Transverse colon (tissue), 4 donors: ENCODE measurements around the gene SLAMF1. TPM values are rescaled to one million over a fixed set of nuclear protein-coding genes. Genes with fewer than 3 reads are reported as not detected.
A peak's percentile ranks its signal among the peaks of the same experiment; 100 is the strongest.

Experiments used
- DNase-seq: peaks from one replicate; pipeline ENCODE4 v3.0.0-alpha.2; 2019
- H3K27ac ChIP-seq, 4 donors: fragments of 200-600 bp; sonication (generic); 2 replicates each; pipeline ENCODE4 v1.5.1; 2016 to 2018; ENCODE audit warnings: inconsistent platforms in 4 of 4
- H3K27me3 ChIP-seq: fragments of 200-600 bp; sonication (generic); 2 replicates; pipeline ENCODE4 v1.5.1; 2017; ENCODE audit warnings: inconsistent platforms
- H3K36me3 ChIP-seq, 4 donors: fragments of 200-600 bp; sonication (generic); 2 replicates each; pipeline ENCODE4 v1.5.1; 2017 to 2019; ENCODE audit warnings: inconsistent platforms in 4 of 4
- H3K4me1 ChIP-seq, 4 donors: fragments of 200-600 bp; sonication (generic); 2 replicates each; pipeline ENCODE4 v1.5.1; 2017 to 2020; ENCODE audit warnings: inconsistent platforms in 4 of 4
- H3K4me3 ChIP-seq, 4 donors: fragments of 200-600 bp; sonication (generic); 1 replicate in 1 of 4; 2 replicates in 3 of 4; pipeline versions ENCODE4 v1.5.1 to v1.6.1; 2017 to 2019; ENCODE audit warnings: inconsistent platforms in 4 of 4
- H3K9me3 ChIP-seq, 2 donors: fragments of 200-600 bp; sonication (generic); 2 replicates each; pipeline ENCODE4 v1.5.1; 2017 to 2019; ENCODE audit warnings: inconsistent platforms in 2 of 2
- EP300 ChIP-seq: sonication (generic); formaldehyde crosslinking; IDR thresholded peaks from one replicate; pipeline ENCODE4 v1.6.1; 2017; ENCODE audit warnings: antibody characterized with exemption, low read depth
- POLR2A ChIP-seq: fragments of 450-650 bp; IDR thresholded peaks from one replicate; pipeline ENCODE4 v1.6.1; 2016; ENCODE audit warnings: antibody characterized with exemption, mild to moderate bottlenecking, moderate library complexity
- POLR2AphosphoS5 ChIP-seq, 3 donors: sonication (generic); formaldehyde crosslinking; IDR thresholded peaks; one replicate each; pipeline ENCODE4 v1.6.1; 2016; ENCODE audit warnings: antibody characterized with exemption in 3 of 3
- WGBS, 2 donors: methylation state at CpG; one replicate each; pipeline ENCODE4 v1.1.5; 2018; ENCODE audit warnings: low coverage in 1 of 2; 5-methylcytosine and 5-hydroxymethylcytosine counted together
- in situ Hi-C, 4 donors: fragments of 200-750 bp; cut with MboI; loops; one replicate each; pipeline versions ENCODE4 v1.15.0 to v1.15.1; 2017; ENCODE audit warnings: low sequenced_read_pairs in 3 of 4, low pct_ligation_motif_present in 1 of 4, low pct_unique_long_range_greater_than_20kb in 1 of 4
- intact Hi-C: fragments of 100-400 bp; cut with DNase I; formaldehyde crosslinking; loops from one replicate; pipeline ENCODE4 v1.15.1; 2023; ENCODE audit warnings: low total_unique reads
- total RNA-seq, 4 donors: library from RNA; depleted of rRNA; stranded (reverse); fragments of >200 nt; gene quantifications; one replicate each; pipeline ENCODE4 v1.1.0, GENCODE V29; 2016
- TF ChIP-seq, protein P1 (sequence below), 5 experiments: fragments of 200-600 bp in 3 of 5; fragments of 450-650 bp in 2 of 5; sonication (generic) in 3 of 5; IDR thresholded peaks; 1 replicate in 2 of 5; 2 replicates in 3 of 5; pipeline ENCODE4 v1.5.1; 2016 to 2017; ENCODE audit warnings: antibody characterized with exemption in 5 of 5, inconsistent platforms in 3 of 5, mild to moderate bottlenecking in 2 of 5, moderate library complexity in 1 of 5

SLAMF1 gene
- total RNA-seq, 4 donors from 2014 or later = 1.1 to 3.3 (median 3.2) TPM; not detected in 1

DNA sequence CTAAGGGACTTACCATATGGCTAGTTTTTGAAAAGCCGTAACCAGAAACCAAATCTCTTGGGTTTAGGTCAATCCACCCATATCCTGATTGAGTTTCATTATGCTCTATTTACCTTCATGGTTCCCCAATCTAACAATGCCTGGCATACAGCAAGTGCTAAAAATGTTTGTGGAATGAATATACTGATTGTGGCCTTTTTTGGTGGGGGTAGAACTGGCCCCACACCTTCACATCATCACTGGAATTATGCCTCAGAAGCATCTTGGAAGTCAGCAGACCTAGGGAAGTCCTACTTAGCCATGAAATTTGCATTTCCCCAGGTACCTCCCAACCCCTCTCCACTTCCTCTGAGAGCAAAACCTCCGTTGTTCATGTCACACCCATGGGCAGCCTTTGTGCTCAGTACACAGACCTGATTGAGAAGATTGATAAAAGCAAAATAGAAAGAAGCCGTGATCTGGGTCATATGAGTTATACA lies 17.8 kb upstream of the SLAMF1 start:
- DNase-seq = peak; percentile 33
- Histone ChIP-seq H3K36me3 (no peaks in the 10 kb centered on the region), H3K4me3 (no peak overlapping the region), H3K4me1 (peaks cover 0 to 14% (median 2%) of the 10 kb centered on the region in 4 donors), H3K27ac (peak overlapping the region in 3 of 4 donors; percentile 9 to 65 (median 64)), H3K9me3 (peaks cover 3 to 9% of the 10 kb centered on the region in 2 donors), H3K27me3 (no peaks in the 10 kb centered on the region)
- in situ Hi-C loops = no loop called here
- TF ChIP-seq EP300 (no peak), POLR2A (no peak), POLR2AphosphoS5 (IDR thresholded peaks at IDR 0.05) (no peak)
- TF ChIP-seq, protein P1, sequence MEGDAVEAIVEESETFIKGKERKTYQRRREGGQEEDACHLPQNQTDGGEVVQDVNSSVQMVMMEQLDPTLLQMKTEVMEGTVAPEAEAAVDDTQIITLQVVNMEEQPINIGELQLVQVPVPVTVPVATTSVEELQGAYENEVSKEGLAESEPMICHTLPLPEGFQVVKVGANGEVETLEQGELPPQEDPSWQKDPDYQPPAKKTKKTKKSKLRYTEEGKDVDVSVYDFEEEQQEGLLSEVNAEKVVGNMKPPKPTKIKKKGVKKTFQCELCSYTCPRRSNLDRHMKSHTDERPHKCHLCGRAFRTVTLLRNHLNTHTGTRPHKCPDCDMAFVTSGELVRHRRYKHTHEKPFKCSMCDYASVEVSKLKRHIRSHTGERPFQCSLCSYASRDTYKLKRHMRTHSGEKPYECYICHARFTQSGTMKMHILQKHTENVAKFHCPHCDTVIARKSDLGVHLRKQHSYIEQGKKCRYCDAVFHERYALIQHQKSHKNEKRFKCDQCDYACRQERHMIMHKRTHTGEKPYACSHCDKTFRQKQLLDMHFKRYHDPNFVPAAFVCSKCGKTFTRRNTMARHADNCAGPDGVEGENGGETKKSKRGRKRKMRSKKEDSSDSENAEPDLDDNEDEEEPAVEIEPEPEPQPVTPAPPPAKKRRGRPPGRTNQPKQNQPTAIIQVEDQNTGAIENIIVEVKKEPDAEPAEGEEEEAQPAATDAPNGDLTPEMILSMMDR (IDR thresholded peaks at IDR 0.05) = no peak
- intact Hi-C loops = no loop called here
- WGBS, 2 donors = 51 to 69% methylated on average over 3 of the region's 3 CpGs

- in situ Hi-C loops = no loop called here
Observed at GRCh38 chr1:160662910-160663309, 16.1 kb upstream of the SLAMF1 start.

GRCh38 chr1:160659566-160659965 lies 12.7 kb upstream of the SLAMF1 start:
- Histone ChIP-seq H3K27ac (no peak overlapping the region), H3K4me3 (no peak overlapping the region), H3K36me3 (no peaks in the 10 kb centered on the region), H3K9me3 (no peaks in the 10 kb centered on the region), H3K27me3 (no peaks in the 10 kb centered on the region), H3K4me1 (no peaks in the 10 kb centered on the region)
- WGBS, 2 donors = 90 to 93% methylated on average over 4 of the region's 4 CpGs
- TF ChIP-seq, protein P1 (IDR thresholded peaks at IDR 0.05) = no peak
- TF ChIP-seq POLR2A = no peak
- TF ChIP-seq POLR2AphosphoS5 (IDR thresholded peaks at IDR 0.05) = no peak
- no peak for TF ChIP-seq EP300
- intact Hi-C loops (no loop called here), in situ Hi-C loops (no loop called here)
- DNase-seq = no peak

More at GRCh38 chr1:160662910-160663309, 16.1 kb upstream of the SLAMF1 start:
- Histone ChIP-seq H3K9me3 (no peaks in the 10 kb centered on the region), H3K4me1 (peaks cover 0 to 14% (median 2%) of the 10 kb centered on the region in 4 donors), H3K4me3 (no peak overlapping the region), H3K27me3 (no peaks in the 10 kb centered on the region), H3K36me3 (no peaks in the 10 kb centered on the region), H3K27ac (no peak overlapping the region)
- 75 to 80% methylated on average over 3 to 4 of the region's 4 CpGs for WGBS, 2 donors
- no peak for DNase-seq
- intact Hi-C loops = no loop called here
- no peak for TF ChIP-seq POLR2AphosphoS5 (IDR thresholded peaks at IDR 0.05)
- TF ChIP-seq, protein P1 (IDR thresholded peaks at IDR 0.05) = no peak
- no peak for TF ChIP-seq POLR2A
- no peak for TF ChIP-seq EP300

- H3K27me3 ChIP-seq = no peaks in the 10 kb centered on the region
- in situ Hi-C loops = no loop called here
- TF ChIP-seq, protein P1 (IDR thresholded peaks at IDR 0.05) = no peak
- TF ChIP-seq POLR2A = no peak
- no peak for TF ChIP-seq POLR2AphosphoS5 (IDR thresholded peaks at IDR 0.05)
- no peak for TF ChIP-seq EP300
- no peaks in the 10 kb centered on the region for H3K9me3 ChIP-seq
- intact Hi-C loops = no loop called here
- WGBS, 2 donors = 83% methylated on average over 2 of the region's 2 CpGs; no CpG with 5 or more reads in 1 of the 2 donors
- no peak overlapping the region for H3K27ac ChIP-seq
- DNase-seq = no peak
- H3K36me3 ChIP-seq = no peaks in the 10 kb centered on the region
- no peaks in the 10 kb centered on the region for H3K4me1 ChIP-seq
- H3K4me3 ChIP-seq = no peak overlapping the region
Observed at GRCh38 chr1:160658814-160659193, 12.0 kb upstream of the SLAMF1 start.
